Esophagus squamous epithelium (tissue), 5 donors: ENCODE data around the gene NDST1. TPM values are rescaled to one million over a fixed set of nuclear protein-coding genes. Genes with fewer than 3 reads are reported as not detected.

Experiments
- DNase-seq: peaks from one replicate; lab custom pipeline; 2025; lab: John Stamatoyannopoulos, UW
- H3K27ac ChIP-seq, 4 donors: fragments of 200-600 bp; sonication (generic); one replicate each; pipeline ENCODE4 v1.5.1; 2016 to 2019; ENCODE audit warnings: mild to moderate bottlenecking in 1 of 4
- H3K27me3 ChIP-seq, 4 donors: fragments of 200-600 bp; sonication (generic); 1 replicate in 3 of 4; 2 replicates in 1 of 4; pipeline versions ENCODE4 v1.5.1 to v1.6.0; 2017 to 2021; ENCODE audit warnings: antibody characterized with exemption in 1 of 4
- H3K36me3 ChIP-seq, 3 donors: fragments of 200-600 bp; sonication (generic); one replicate each; pipeline ENCODE4 v1.5.1; 2016 to 2019
- H3K4me1 ChIP-seq, 3 donors: fragments of 200-600 bp; sonication (generic); one replicate each; pipeline ENCODE4 v1.5.1; 2017 to 2019
- H3K4me3 ChIP-seq, 4 donors: fragments of 200-600 bp; sonication (generic); 1 replicate in 3 of 4; 2 replicates in 1 of 4; pipeline ENCODE4 v1.5.1; 2016 to 2019; ENCODE audit warnings: mild to moderate bottlenecking in 2 of 4, moderate library complexity in 1 of 4
- H3K9me3 ChIP-seq, 3 donors: fragments of 200-600 bp; sonication (generic); one replicate each; pipeline ENCODE4 v1.5.1; 2016 to 2019
- CTCF ChIP-seq, 6 experiments: fragments of 450-650 bp in 4 of 6; fragments of 200-600 bp in 2 of 6; sonication (generic) in 2 of 6; IDR thresholded peaks; one replicate each; pipeline ENCODE4 v1.5.1; 2016 to 2019; ENCODE audit warnings: antibody characterized with exemption in 6 of 6, mild to moderate bottlenecking in 4 of 6, moderate library complexity in 4 of 6
- POLR2A ChIP-seq, 4 donors: fragments of 450-650 bp; IDR thresholded peaks; one replicate each; pipeline ENCODE4 v1.6.1; 2017; ENCODE audit warnings: antibody characterized with exemption in 4 of 4, mild to moderate bottlenecking in 4 of 4, moderate library complexity in 3 of 4
- WGBS, 2 donors: methylation state at CpG; one replicate each; pipeline ENCODE4 v1.1.5; 2018; 5-methylcytosine and 5-hydroxymethylcytosine counted together
- intact Hi-C: fragments of 100-400 bp; cut with DNase I; formaldehyde crosslinking; loops from one replicate; pipeline ENCODE4 v1.15.0; 2022
- total RNA-seq, 4 donors: library from RNA; depleted of rRNA; stranded (reverse); fragments of >200 nt; gene quantifications; one replicate each; pipeline ENCODE4 v1.1.0, GENCODE V29; 2016
- donor health status: DM: yes; HTN: yes; CAD: no.

The NDST1 gene
- total RNA-seq, 4 donors from 2014 or later, result 76.5 to 205 (median 118) TPM

GRCh38 chr5:150595466-150596031, 87.6 kb downstream of the NDST1 start:
- intact Hi-C loops, result no loop called here
- Histone ChIP-seq H3K4me3 (no peak overlapping the region), H3K4me1 (peaks cover 7 to 80% (median 44%) of the 10 kb centered on the region in 3 donors), H3K36me3 (no peaks in the 10 kb centered on the region), H3K27ac (peak overlapping the region in 3 of 4 donors; percentile 25 to 45 (median 34)), H3K9me3 (no peaks in the 10 kb centered on the region), H3K27me3 (no peaks in the 10 kb centered on the region)
- no peak for TF ChIP-seq POLR2A (IDR thresholded peaks at IDR 0.05)
- WGBS, 2 donors, result 56 to 63% methylated on average over 7 of the region's 12 CpGs
- DNase-seq, result no peak

GRCh38 chr5:150596313-150596712, 88.4 kb downstream of the NDST1 start:
- 40% methylated on average over 2 of the region's 9 CpGs; no CpG with 5 or more reads in 1 of the 2 donors for WGBS, 2 donors
- DNase-seq, result no peak
- TF ChIP-seq CTCF (IDR thresholded peaks at IDR 0.05) (no peak), POLR2A (IDR thresholded peaks at IDR 0.05) (no peak)
- no peak overlapping the region for H3K4me3 ChIP-seq
- intact Hi-C loops, result no loop called here
- H3K27ac ChIP-seq, result peak overlapping the region in 3 of 4 donors; percentile 25 to 45 (median 34)
- H3K4me1 ChIP-seq, result peaks cover 13 to 80% (median 45%) of the 10 kb centered on the region in 3 donors
- H3K9me3 ChIP-seq, result no peaks in the 10 kb centered on the region
- no peaks in the 10 kb centered on the region for H3K36me3 ChIP-seq
- H3K27me3 ChIP-seq, result no peaks in the 10 kb centered on the region

GRCh38 chr5:150596826-150597225, 88.9 kb downstream of the NDST1 start:
- WGBS, 2 donors, result 81 to 82% methylated on average over 2 to 3 of the region's 3 CpGs
- H3K27me3 ChIP-seq, result no peaks in the 10 kb centered on the region
- H3K4me1 ChIP-seq, result peaks cover 16 to 80% (median 49%) of the 10 kb centered on the region in 3 donors
- H3K4me3 ChIP-seq, result no peak overlapping the region
- intact Hi-C loops, result no loop called here
- H3K27ac ChIP-seq, result no peak overlapping the region
- H3K36me3 ChIP-seq, result no peaks in the 10 kb centered on the region
- TF ChIP-seq POLR2A (IDR thresholded peaks at IDR 0.05) (no peak), CTCF (IDR thresholded peaks at IDR 0.05) (no peak)
- no peaks in the 10 kb centered on the region for H3K9me3 ChIP-seq
- DNase-seq, result no peak

- no peak for DNase-seq
- intact Hi-C loops, result no loop called here
- no peak overlapping the region for H3K4me3 ChIP-seq
- H3K27me3 ChIP-seq, result no peaks in the 10 kb centered on the region
- H3K4me1 ChIP-seq, result peaks cover 16 to 82% (median 49%) of the 10 kb centered on the region in 3 donors
- peak overlapping the region; percentile 25 to 60 (median 44) for H3K27ac ChIP-seq
- 73% methylated on average over 5 of the region's 10 CpGs; no CpG with 5 or more reads in 1 of the 2 donors for WGBS, 2 donors
- H3K36me3 ChIP-seq, result no peaks in the 10 kb centered on the region
- TF ChIP-seq POLR2A (IDR thresholded peaks at IDR 0.05) (no peak), CTCF (IDR thresholded peaks at IDR 0.05) (no peak)
- no peaks in the 10 kb centered on the region for H3K9me3 ChIP-seq
Observed at GRCh38 chr5:150598006-150598405, 90.1 kb downstream of the NDST1 start.

GRCh38 chr5:150598821-150599273, 90.9 kb downstream of the NDST1 start:
- intact Hi-C loops, result no loop called here
- TF ChIP-seq POLR2A (IDR thresholded peaks at IDR 0.05), result no peak
- no peak for TF ChIP-seq CTCF (IDR thresholded peaks at IDR 0.05)
- 31 to 65% methylated on average over 6 to 10 of the region's 12 CpGs for WGBS, 2 donors
- Histone ChIP-seq H3K27me3 (no peaks in the 10 kb centered on the region), H3K36me3 (no peaks in the 10 kb centered on the region), H3K9me3 (no peaks in the 10 kb centered on the region), H3K4me3 (no peak overlapping the region), H3K27ac (peak overlapping the region; percentile 25 to 60 (median 44)), H3K4me1 (peaks cover 16 to 73% (median 44%) of the 10 kb centered on the region in 3 donors)
- DNase-seq, result no peak
